GM12865 (cell line): ENCODE results near the gene ABCA4.
"Not testable (repeated sequence)": the region's sequence is repeated elsewhere in the genome, so short reads cannot be mapped to it uniquely, and the experiment has no call there.

Source experiments
- DNase-seq: peaks from one replicate; pipeline ENCODE4 v3.0.0; 2010; ENCODE audit warnings: low read depth
- H3K4me3 ChIP-seq: 2 replicates; pipeline ENCODE4 v1.5.1; 2011; ENCODE audit warnings: mild to moderate bottlenecking, low read depth, low read length, control low read depth
- TF ChIP-seq, protein P1 (sequence below): IDR thresholded peaks from 2 replicates; pipeline ENCODE4 v1.5.1; 2011; ENCODE audit warnings: low read length, control low read depth, low read depth, inconsistent platforms; ENCODE audit not compliant: insufficient read depth; ENCODE audit errors: missing control alignments

The ABCA4 gene

DNA sequence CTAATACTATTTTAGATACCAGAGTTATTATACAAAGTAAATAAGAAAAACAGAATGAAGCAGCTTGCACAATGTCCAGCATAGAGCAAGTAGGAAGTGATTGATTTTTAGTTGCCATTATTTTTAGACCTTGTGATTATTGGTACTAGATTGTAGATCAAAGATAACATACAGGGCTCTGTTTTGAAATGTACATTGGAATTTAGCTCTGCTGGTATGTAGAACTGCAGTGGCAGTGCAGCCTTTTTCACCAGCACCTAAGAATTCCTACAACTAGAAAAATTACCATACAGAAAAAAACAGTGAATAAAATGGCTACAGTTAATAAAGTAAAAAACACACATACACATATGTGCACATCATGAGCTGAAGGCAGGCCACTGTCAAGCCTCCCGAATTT is 32.2 kb upstream of the ABCA4 start:
- no peak overlapping the region for H3K4me3 ChIP-seq
- TF ChIP-seq, protein P1, sequence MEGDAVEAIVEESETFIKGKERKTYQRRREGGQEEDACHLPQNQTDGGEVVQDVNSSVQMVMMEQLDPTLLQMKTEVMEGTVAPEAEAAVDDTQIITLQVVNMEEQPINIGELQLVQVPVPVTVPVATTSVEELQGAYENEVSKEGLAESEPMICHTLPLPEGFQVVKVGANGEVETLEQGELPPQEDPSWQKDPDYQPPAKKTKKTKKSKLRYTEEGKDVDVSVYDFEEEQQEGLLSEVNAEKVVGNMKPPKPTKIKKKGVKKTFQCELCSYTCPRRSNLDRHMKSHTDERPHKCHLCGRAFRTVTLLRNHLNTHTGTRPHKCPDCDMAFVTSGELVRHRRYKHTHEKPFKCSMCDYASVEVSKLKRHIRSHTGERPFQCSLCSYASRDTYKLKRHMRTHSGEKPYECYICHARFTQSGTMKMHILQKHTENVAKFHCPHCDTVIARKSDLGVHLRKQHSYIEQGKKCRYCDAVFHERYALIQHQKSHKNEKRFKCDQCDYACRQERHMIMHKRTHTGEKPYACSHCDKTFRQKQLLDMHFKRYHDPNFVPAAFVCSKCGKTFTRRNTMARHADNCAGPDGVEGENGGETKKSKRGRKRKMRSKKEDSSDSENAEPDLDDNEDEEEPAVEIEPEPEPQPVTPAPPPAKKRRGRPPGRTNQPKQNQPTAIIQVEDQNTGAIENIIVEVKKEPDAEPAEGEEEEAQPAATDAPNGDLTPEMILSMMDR, result no peak
- no peak for DNase-seq

DNA sequence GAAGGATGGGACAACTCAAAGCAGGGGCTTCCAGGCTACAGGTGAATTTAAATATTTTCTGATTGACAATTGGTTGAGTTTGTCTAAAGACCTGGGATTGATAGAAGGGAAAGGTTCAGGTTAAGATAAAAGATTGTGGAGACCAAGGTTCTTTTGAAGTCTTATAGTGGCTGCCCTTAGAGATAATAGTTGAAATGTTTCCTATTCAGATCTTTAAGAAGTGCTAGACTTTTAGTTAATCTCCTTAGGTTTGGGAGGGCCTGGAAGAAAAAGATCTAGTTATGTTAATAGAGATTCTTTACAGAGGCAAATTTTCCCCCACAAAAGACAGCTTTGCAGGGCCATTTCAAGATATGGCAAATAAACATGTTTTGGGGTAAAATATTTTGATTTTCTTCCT is 28.2 kb upstream of the ABCA4 start:
- not testable (repeated sequence) for DNase-seq, H3K4me3 ChIP-seq

DNA sequence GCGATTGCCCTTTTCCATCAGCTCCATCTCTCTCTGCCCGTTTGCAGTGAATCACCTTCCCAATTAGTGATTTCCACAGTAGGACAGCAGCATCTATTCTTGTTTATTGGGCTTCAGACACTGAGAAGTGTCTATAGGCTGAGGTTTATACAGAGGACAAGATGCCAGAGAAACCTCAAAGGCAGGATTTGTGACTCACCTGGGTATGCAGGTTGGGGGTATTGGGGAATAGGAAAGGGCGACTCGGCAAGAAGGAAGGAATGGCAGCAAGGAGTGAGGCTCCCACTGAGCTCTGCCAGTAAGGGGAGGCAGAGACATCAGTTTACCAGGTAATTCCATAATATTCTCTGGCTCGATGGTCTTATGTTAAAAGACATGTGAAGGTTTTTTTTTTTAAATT is 25.3 kb upstream of the ABCA4 start:
- H3K4me3 ChIP-seq, result no peak overlapping the region
- DNase-seq, result no peak
- TF ChIP-seq, protein P1, result no peak

DNA sequence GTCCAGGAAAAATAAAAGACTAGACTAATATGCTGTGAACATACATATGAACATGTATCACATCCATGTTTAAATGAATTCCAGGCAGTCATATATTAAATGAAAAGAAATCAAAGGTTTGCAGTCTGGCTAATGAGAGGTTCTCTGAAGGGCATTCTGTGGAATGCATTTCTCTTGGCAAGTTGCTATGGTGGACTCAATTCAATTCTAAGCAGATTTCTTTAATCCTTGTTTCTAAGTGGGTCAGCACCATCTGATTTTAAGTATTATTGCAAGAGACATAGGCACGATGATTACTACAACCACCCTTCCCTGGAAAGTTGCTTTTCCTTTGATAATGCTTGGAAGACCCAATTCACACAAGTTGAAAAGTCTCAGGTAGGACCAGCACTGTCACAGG is 23.9 kb upstream of the ABCA4 start:
- TF ChIP-seq, protein P1, result no peak
- H3K4me3 ChIP-seq, result no peak overlapping the region
- no peak for DNase-seq

DNA sequence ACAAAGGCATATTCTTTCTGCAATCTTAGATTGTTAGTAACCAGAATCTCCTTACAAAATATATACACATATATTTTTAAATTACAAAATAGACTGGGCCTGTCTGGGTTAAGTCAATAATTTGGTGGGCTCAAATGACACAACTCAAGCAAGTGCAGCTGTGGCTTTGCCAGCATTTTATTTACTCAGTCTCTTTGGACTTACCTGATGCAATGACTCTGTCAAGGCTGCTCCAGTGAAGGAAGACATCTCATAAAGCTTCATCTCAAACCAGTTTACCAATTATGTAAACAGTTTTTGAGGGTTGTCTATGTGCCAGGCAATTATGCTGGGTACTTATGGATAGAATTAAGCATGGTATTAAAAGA is 22.8 kb upstream of the ABCA4 start:
- TF ChIP-seq, protein P1, result no peak
- no peak for DNase-seq
- H3K4me3 ChIP-seq, result no peak overlapping the region

DNA sequence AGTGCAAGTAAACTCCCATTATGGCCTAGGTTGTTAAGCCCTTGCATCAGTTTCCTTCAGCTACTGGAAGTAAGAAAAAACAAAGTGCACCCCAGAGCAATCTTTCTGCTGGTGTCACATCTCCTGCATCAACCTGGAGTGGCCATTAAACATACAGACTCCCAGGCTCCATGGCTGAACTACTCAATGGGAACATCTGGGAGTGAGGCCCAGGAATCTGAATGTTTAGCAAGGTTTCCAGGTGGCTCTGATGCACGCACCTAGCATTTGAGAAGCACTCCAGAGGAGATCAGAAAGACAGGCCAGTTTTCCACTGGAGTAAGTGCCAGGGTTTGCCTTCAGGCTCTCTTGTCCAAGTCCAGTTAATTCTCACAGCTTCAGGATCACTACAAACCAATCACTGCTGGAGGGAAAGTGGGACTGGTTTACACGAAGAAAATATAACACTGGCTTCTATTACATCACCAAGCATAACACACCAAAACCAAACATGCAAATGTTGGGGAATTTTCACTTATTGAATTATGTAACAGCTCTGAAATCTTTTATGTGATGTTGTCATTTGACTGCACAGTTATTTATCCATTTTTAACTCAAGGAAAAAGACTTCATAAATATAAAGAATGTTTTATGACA is 22.3 kb upstream of the ABCA4 start:
- DNase-seq, result no peak
- TF ChIP-seq, protein P1, result no peak
- no peak overlapping the region for H3K4me3 ChIP-seq

DNA sequence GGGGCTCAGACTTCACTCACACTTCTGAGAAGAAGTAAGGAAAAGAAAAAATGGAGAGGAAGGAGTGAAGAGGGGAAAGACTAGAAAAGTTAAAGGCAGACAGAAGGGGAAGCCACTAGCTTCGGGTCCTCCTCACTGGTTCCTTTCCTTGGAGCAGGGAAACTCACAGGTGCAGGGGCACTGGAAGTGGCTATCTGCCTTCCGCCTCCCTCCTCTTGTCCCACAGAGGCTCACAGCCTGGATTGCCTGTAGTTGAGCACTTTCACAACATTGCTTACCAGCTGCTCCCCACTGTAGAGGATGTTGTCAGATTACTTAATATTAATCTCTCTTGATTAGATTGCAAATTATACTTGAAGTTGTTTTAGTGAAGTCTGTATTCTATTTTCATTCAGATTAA is 21.6 kb upstream of the ABCA4 start:
- H3K4me3 ChIP-seq, result no peak overlapping the region
- no peak for DNase-seq
- TF ChIP-seq, protein P1, result no peak

DNA sequence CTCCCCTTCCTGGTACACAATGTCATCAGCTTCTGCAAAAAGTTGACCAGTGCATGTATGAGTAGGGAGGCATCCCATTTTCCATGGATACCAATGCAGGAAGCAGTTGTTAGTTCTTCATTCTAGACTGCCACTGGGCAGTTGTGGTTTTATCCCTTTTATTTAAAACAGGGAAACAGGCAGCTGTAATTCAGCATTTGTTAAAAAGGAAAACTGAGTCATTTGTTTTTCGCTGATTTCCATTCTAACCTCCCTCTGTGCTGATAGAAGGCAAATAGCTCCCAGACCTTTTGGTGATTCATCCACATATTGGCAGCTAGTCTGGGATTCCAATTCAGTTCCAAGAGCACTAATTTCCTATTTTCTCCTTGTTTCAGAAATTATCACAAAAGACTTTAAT is 21.1 kb upstream of the ABCA4 start:
- no peak overlapping the region for H3K4me3 ChIP-seq
- TF ChIP-seq, protein P1, result no peak
- DNase-seq, result no peak
